BE2C (cell line): ENCODE data around the gene TBL2.

Source experiments
- DNase-seq: peaks from one replicate; pipeline ENCODE4 v3.0.0-alpha.2; 2020
- H3K27me3 ChIP-seq: fragments of 250-450 bp; sonication (Bioruptor Pico); 2 replicates; pipeline ENCODE4 v1.5.1; 2020; ENCODE audit warnings: mild to moderate bottlenecking
- H3K36me3 ChIP-seq: fragments of 250-450 bp; sonication (Bioruptor Pico); 2 replicates; pipeline ENCODE4 v1.5.1; 2020; ENCODE audit warnings: mild to moderate bottlenecking
- H3K4me1 ChIP-seq: fragments of 250-450 bp; sonication (Bioruptor Pico); 2 replicates; pipeline ENCODE4 v1.5.1; 2020
- H3K4me3 ChIP-seq: 2 replicates; pipeline ENCODE4 v1.5.1; 2011; ENCODE audit warnings: low read depth, low read length
- H3K9me3 ChIP-seq: fragments of 250-450 bp; sonication (Bioruptor Pico); 2 replicates; pipeline ENCODE4 v1.5.1; 2020
- CTCF ChIP-seq: IDR thresholded peaks from 2 replicates; pipeline ENCODE4 v1.5.1; 2012; ENCODE audit warnings: mild to moderate bottlenecking, low read depth, low read length

Gene TBL2

GRCh38 chr7:73520673-73521635 is 57.4 kb downstream of the TBL2 start:
- H3K27me3 ChIP-seq: no peaks in the 10 kb centered on the region
- no peaks in the 10 kb centered on the region for H3K9me3 ChIP-seq
- TF ChIP-seq CTCF: no peak
- DNase-seq: no peak
- no peaks in the 10 kb centered on the region for H3K4me1 ChIP-seq
- H3K4me3 ChIP-seq: peak overlapping the region; percentile 72
- peaks cover 45% of the 10 kb centered on the region for H3K36me3 ChIP-seq

- TF ChIP-seq CTCF: no peak
- Histone ChIP-seq H3K27me3 (no peaks in the 10 kb centered on the region), H3K4me1 (no peaks in the 10 kb centered on the region), H3K9me3 (no peaks in the 10 kb centered on the region), H3K4me3 (peak overlapping the region; percentile 72), H3K36me3 (peaks cover 54% of the 10 kb centered on the region)
- DNase-seq: no peak
These were observed 58.3 kb downstream of the TBL2 start for GRCh38 chr7:73519867-73520672.

DNA sequence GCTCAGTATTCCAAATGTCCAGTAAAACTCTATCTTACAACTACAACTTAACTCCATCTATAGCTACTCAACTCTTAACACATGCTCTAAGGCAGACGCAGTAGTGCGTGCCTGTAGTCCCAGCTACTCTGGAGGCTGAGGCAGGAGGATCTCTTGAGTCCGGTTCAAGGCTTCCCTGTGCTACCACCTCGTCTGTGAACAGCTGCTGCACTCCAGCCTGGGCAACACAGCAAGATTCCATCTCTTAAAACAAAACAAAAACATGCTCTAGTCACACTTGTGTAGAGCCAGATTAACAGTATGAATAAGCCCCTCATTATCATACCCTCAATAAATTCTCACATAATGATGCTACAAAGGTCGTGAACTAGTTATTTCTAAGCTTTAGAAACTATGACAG is 59.9 kb downstream of the TBL2 start:
- peak overlapping the region; percentile 72 for H3K4me3 ChIP-seq
- no peak for TF ChIP-seq CTCF
- H3K27me3 ChIP-seq: no peaks in the 10 kb centered on the region
- no peaks in the 10 kb centered on the region for H3K4me1 ChIP-seq
- no peaks in the 10 kb centered on the region for H3K9me3 ChIP-seq
- H3K36me3 ChIP-seq: peaks cover 70% of the 10 kb centered on the region
- no peak for DNase-seq
